CD4-positive, alpha-beta T cell treated with Interleukin-21 for 1 hour (primary cell): Measurements from ENCODE around the gene EEF1A1.
"Not testable (repeated sequence)": the region's sequence is repeated elsewhere in the genome, so short reads cannot be mapped to it uniquely, and the experiment has no call there.

Experiments
- DNase-seq: peaks from one replicate; pipeline ENCODE4 v3.0.0-alpha.2; 2020

EEF1A1 gene

DNA sequence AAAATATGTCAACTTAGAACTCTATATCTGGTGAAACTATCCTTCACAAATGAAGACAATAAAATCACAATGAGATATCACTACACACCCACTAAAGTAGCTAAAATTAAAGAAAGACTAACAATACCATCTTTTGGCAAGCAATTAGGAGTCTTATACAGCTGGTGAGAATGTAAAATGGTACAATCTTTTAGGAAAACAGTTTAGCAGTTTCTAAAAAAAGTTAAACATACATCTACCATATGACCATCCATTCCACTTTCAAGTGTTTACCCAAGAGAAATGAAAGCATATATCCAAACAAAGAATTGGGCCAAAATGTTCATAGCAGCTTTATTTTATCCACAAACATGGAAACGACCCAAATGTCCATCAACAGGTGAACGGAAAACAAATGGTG, 13.8 kb upstream of the EEF1A1 start:
- DNase-seq = no peak

GRCh38 chr6:73532293-73532692, 11.5 kb upstream of the EEF1A1 start:
- DNase-seq = no peak

DNA sequence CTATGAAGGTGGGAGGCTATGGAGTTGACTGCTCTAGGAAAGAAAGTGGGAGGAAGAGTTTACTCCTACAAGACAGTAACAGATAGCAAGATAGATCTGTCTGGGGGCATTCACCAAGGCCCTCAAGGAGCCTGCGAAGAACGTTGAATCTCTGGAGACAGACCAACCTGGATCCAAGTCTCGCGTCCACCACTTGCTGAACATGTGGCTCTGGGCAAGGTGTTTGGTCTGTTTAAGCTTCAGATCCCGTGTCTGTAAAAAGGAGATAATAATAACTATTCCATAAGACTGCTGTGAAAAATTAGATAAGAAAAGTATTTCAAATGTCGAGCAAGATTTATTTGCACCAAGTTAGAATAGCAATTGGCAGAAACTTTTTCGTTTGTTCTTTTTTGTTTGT, 8.1 kb upstream of the EEF1A1 start:
- no peak for DNase-seq

GRCh38 chr6:73525546-73526330, 4.9 kb upstream of the EEF1A1 start:
- DNase-seq = no peak

DNA sequence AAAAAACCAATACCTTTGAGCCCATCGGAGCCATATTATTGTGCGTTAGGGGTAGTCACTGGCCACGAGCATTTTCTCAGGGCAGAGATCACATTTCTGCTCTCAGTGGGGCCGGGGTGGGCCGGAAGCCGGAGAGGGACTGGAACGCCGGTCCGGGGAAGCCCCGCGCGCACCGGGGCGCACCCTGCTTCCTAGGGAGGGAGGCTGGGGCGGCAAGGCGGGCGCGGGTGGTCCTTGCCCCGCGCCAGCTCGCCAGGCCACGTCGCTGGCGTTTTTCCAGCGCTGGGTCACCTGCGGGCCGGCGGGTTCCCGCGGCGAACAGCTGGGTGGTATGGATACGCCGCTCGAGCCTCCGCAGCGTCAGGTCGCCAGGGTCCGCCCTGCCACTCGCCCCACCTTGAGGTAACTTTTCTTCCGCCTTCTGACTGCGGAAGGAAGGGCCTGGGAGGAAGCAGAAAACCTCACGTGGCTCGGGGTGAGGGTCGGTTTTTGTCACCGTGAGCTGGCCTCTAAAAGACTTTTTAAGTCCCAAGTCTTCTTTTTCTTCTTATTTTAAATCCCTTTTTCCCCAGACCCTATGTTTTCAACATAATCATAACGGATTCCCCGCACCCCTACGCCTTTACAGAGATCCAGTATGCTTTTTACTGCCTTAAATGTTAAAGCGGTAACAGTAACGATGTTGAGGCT, 2.7 kb upstream of the EEF1A1 start:
- DNase-seq = peak; percentile 84

DNA sequence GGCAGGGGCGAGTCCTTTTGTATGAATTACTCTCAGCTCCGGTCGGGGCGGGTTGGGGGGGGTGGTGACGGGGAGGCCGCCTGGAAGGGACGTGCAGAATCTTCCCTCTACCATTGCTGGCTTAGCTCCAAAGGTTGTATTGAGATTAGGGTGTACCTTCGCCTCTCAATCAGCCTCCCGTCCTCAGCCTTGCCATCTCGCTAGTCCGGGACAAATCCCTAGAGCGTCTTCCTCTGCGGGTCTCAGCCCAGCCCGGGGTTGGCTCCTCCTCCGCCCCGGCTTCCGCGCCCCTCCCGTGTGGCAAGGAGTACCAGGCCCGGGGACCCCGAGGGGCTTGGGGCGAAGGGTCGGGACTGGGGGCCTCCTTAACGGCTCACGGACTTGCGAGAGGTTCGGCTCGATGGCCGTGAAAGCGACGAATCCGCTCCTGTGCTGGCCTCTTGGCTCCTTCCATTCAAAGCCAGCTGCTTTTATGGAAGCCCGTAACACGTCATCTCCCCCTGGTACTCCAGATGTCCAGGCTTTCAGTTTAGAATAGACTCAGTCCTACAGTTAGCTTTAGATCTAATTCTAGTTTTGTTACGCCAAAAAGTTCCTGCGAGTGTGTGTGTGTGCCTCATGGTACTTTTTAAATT, 636 bp upstream of the EEF1A1 start:
- no peak for DNase-seq

DNA sequence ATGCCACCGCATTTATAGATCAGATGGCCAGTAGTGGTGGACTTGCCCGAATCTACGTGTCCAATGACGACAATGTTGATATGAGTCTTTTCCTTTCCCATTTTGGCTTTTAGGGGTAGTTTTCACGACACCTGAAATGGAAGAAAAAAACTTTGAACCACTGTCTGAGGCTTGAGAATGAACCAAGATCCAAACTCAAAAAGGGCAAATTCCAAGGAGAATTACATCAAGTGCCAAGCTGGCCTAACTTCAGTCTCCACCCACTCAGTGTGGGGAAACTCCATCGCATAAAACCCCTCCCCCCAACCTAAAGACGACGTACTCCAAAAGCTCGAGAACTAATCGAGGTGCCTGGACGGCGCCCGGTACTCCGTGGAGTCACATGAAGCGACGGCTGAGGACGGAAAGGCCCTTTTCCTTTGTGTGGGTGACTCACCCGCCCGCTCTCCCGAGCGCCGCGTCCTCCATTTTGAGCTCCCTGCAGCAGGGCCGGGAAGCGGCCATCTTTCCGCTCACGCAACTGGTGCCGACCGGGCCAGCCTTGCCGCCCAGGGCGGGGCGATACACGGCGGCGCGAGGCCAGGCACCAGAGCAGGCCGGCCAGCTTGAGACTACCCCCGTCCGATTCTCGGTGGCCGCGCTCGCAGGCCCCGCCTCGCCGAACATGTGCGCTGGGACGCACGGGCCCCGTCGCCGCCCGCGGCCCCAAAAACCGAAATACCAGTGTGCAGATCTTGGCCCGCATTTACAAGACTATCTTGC, 725 bp downstream of the EEF1A1 start:
- peak; percentile 87 for DNase-seq

- peak; percentile 56 for DNase-seq
These were observed 1.6 kb downstream of the EEF1A1 start for GRCh38 chr6:73518982-73519881.

- not testable (repeated sequence) for DNase-seq
These were observed 2.5 kb downstream of the EEF1A1 start for GRCh38 chr6:73518100-73518981.

GRCh38 chr6:73516514-73517489, 4.0 kb downstream of the EEF1A1 start:
- DNase-seq = no peak

DNA sequence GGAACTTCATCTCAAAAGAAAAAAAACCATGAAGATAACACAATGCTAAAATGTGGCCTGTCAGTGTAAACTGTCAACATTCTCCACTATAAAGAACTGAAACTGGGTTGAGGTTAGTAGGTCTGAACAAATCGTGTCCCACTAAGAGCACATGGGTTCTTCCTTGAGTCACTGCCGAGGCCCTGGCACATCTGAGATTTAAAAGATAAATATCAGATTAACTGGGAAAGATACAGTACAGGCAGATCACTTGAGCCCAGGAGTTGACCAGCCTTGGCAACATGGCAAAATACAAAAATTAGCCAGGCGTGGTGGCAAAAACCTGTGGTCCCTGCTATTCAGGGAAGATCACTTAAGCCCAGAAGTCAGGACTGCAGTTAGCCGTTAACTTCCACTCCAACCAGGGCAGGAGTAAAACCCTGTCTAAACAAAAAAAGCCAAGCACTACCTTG, 5.6 kb downstream of the EEF1A1 start:
- DNase-seq = peak; percentile 45

GRCh38 chr6:73514746-73515110, 6.1 kb downstream of the EEF1A1 start:
- peak; percentile 32 for DNase-seq

- DNase-seq = no peak
These were observed 7.4 kb downstream of the EEF1A1 start for GRCh38 chr6:73513496-73513854.

- DNase-seq = no peak
These were observed 9.0 kb downstream of the EEF1A1 start for GRCh38 chr6:73511796-73512195.

- no peak for DNase-seq
These were observed 11.0 kb downstream of the EEF1A1 start for GRCh38 chr6:73509851-73510250.

DNA sequence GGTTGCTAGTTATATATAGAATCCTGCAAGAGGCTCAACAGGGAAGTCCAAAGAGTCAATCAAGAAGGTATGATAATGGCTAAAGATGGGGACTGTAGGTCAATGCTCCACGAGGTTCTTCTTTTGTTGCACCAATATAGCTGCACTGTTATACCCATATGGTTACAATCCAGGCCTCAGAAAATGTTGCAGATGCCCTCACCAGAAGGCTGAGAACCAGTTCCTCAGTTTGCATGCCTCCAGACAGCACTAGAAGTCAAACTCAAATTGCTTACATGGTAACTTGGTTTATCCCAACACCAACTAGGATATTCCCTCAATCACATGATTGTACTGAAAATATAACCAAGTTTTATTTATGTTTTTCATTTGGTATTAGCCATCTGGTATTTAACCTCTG, 12.1 kb downstream of the EEF1A1 start:
- DNase-seq = no peak

GRCh38 chr6:73506246-73506645, 14.6 kb downstream of the EEF1A1 start:
- no peak for DNase-seq

DNA sequence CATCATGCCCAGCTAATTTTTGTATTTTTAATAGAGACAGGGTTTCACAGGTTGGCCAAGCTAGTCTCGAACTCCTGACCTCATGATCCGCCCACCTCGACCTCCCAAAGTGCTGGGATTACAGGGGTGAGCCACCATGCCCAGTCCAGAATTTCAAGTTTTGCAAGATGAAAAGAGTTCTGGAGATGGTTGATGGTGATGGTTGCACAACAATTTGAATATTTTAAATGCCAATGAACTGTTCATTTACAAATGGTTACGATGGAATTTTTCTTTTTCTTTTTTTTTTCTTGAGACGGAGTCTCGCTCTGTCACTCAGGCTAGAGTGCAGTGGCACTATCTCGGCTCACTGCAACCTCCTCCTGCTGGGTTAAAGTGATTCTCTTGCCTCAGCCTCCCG, 15.1 kb downstream of the EEF1A1 start:
- DNase-seq = not testable (repeated sequence)

GRCh38 chr6:73505142-73505541, 15.7 kb downstream of the EEF1A1 start:
- no peak for DNase-seq

- DNase-seq = no peak
These were observed 16.7 kb downstream of the EEF1A1 start for GRCh38 chr6:73504160-73504559.
